Activated CD8-positive, alpha-beta memory T cell treated with anti-CD3 and anti-CD28 coated beads for 24 hours (primary cell): Measurements from ENCODE around the gene GDPD4.

Experiments used
- DNase-seq: peaks from one replicate; pipeline ENCODE4 v3.0.0-alpha.2; 2020

GDPD4 gene

GRCh38 chr11:77236901-77237300 is 64.6 kb downstream of the GDPD4 start:
- no peak for DNase-seq

DNA sequence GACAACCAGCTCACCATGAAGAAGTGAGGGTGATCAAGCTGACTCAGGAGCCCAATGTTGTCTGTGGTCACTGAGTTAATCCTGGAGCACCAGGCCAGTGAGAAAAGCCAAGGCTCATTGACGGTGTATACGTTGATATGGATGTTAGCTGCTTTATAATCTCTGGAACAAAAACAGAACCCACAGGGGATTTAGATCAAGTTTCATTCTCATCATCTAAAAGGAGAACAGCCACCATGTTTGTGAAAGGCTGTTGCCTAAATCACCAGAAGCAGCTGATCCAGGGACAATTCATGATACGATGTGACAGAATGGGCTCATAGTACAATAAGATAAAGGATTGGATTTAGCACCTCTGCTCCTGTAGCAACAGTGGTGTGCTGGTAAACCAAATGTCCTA is 68.5 kb downstream of the GDPD4 start:
- DNase-seq = no peak

DNA sequence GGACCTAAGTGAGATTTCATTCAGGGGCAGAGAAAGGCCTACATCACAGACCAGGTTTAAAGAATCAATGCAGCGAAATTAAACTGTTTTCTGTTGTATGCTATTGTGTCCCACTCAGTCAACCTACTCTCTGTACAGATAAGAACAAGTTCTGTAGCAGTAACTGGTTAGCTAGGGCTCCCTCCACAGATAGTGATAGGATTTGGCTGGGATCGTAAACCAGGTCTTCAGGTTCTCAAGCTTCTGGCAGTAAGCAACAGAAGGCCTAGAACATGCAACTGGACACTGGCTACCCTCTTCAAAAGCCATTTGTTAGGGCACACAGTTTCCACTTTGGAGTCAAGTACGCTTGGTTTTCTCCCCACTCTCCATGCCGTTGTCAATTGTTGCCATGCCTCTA is 69.2 kb downstream of the GDPD4 start:
- no peak for DNase-seq

GRCh38 chr11:77231800-77232199 is 69.7 kb downstream of the GDPD4 start:
- DNase-seq = no peak

GRCh38 chr11:77230878-77231605 is 70.4 kb downstream of the GDPD4 start:
- DNase-seq = no peak

DNA sequence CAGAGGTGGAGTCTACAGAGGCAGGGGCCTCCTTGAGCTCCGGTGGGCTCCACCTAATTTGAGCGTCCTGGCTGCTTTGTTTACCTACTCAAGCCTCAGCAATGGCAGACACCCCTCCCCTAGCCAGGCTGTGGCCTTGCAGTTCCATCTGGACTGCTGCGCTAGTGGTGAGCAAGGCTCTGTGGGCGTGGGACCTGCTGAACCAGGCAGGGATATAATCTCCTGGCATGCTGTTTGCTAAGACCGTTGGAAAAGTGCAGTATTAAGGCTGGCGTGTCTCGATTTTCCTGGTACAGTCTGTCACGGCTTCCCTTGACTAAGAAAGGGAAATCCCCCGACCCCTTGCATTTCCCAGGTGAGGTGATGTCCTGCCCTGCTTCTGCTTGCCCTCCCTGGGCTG is 77.7 kb downstream of the GDPD4 start:
- no peak for DNase-seq

- no peak for DNase-seq
Measured at GRCh38 chr11:77217156-77217555, 84.3 kb downstream of the GDPD4 start.

DNA sequence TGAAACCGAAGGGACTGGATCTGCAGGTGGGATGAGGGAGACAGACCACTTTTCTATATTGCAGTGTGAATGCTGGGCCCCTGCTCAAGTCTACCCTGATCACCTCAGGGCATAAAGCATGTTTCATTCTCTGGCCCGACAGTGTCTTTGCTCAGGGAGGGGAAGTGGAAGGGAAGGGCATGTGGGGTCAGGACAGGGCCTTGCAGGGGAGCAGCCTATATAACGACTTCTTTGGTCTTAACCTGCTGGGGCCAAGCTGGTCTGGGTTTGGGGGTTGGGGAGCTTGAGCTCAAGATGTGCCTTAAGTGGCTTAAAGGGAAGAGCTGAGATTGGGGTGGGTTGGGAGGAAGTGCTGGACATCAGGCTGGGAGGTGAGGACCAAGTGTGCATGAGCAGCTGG is 86.4 kb downstream of the GDPD4 start:
- no peak for DNase-seq

DNA sequence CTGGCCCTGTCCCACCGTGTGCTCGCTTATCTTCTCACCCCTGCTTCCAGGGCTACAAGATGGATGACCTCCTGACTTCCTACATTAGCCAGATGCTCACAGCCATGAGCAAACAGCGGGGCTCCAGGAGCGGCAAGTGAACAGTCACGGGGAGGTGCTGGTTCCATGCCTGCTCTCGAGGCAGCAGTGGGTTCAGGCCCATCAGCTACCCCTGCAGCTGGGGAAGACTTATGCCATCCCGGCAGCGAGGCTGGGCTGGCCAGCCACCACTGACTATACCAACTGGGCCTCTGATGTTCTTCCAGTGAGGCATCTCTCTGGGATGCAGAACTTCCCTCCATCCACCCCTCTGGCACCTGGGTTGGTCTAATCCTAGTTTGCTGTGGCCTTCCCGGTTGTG is 86.9 kb downstream of the GDPD4 start:
- no peak for DNase-seq

GRCh38 chr11:77213589-77214428 is 87.7 kb downstream of the GDPD4 start:
- no peak for DNase-seq

GRCh38 chr11:77213029-77213579 is 88.4 kb downstream of the GDPD4 start:
- no peak for DNase-seq

- no peak for DNase-seq
Measured at GRCh38 chr11:77212314-77213007, 89.0 kb downstream of the GDPD4 start.

DNA sequence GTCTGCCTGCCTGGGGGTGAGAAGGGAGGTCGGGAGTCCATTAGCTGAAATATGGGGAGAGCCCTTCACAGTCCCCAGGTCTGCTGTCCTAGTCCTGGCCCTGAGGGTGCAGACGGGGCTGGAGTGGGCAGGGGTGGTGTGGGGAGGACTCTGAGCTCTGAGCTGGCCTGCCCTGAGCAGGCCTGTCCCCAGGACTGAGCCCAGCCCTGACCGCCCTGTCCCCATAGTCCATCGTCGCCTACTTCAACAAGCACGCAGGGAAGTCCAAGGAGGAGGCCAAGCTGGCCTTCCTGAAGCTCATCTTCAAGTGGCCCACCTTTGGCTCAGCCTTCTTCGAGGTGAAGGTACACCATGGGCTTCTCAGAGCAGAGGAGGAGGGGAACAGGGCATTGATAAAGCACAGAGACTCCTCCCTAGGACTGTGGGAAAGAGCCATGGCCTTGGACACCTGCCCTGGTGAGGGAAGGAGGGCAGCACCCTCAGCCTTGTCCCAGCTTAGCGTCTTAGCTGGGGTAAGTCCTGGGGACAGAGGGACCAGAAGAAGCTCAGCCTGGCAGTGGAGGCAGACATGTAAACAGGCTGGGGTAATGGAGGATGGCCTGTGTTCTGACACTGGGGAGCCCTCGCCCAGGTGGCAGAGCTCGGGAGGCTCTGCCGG is 89.8 kb downstream of the GDPD4 start:
- no peak for DNase-seq

- no peak for DNase-seq
Measured at GRCh38 chr11:77211040-77211451, 90.4 kb downstream of the GDPD4 start.

DNA sequence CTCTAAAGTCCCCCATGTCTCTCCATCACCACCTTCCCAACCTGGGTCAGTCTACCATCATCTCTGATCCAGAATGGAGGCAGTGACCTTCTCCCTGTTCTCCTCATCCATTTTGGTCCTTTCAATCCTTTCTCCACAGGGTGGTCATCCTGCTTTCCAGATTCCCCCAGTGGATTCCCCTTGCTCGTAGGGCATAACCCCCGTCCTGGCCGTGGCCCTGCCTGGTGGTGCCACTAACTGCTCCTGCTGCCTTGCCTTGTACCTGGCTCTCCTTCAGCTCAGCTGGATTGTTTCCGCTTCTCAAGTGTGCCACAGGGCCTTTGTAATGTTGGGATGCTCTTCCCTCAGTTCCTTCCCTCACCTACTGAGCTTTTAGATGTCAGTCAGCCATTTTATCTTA is 91.8 kb downstream of the GDPD4 start:
- DNase-seq = no peak

DNA sequence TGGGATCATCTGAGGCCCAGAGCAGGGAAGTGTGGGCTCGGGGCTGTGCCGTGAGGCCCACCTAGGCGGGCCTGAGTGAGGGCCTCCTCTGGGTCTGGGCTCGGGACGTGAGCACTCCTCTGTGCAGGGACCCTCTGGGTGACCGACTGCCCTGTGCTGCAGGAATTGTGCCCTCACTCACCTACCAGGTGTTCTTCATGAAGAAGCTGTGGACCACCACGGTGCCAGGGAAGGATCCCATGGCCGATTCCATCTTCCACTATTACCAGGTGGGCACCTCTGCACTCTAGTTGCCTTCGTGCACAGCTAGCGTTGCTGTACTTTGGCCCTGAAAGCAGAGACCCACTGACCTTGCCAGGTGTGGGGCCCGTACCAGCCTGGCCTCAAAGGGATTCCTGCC is 93.0 kb downstream of the GDPD4 start:
- DNase-seq = no peak

DNA sequence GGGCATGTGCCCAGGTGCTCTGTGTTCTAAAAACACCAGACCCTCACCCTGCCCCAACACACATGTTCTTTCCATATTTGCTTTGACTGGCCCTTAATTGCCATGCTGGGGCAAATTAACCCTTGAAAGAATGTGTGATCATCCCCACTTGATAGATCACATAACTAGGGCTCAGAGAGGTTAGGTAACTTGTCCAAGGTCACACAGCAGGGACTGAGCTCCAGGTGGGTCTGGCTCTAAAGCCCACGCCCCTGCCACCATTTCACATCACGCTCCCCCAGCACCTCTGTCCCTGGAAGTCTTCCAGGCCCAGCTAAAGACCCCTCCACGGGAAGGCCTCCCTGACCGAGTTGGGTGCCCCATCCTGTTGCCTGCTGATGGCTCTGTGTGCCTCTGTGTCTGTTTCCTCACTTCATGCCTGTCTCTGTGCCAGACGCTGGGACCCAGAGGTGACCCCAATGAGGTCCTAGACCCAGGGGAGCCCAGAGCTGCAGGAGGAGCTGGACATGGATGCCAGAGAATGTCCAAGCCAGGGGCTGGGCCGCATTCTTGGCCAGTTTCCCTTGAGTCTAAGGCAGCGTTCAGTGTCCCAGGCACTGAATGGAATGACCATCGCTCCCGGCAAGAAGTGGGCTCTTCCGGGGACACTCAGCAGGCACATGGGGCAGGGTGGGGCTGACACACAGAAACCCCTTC is 93.7 kb downstream of the GDPD4 start:
- no peak for DNase-seq

DNA sequence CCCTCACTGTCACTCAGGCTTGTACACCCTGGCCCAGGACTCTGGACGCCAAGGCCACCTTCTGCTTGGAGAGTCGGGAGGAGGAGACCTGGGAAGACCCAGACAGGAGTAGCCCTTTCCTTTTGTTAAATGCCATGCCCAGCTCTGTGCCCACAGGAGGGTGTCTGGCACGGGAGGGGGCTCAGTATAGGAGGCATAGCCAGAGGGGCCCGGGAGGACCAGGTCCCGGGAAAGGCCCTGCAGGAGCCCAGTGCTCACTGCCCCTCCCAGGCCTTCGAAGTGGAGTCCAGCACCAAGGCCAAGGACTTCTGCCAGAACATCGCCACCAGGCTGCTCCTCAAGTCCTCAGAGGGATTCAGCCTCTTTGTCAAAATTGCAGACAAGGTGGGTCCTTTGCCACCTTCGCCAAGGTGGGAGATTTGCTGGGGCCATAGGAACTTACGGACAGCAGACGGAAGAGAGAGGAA is 94.4 kb downstream of the GDPD4 start:
- DNase-seq = no peak

DNA sequence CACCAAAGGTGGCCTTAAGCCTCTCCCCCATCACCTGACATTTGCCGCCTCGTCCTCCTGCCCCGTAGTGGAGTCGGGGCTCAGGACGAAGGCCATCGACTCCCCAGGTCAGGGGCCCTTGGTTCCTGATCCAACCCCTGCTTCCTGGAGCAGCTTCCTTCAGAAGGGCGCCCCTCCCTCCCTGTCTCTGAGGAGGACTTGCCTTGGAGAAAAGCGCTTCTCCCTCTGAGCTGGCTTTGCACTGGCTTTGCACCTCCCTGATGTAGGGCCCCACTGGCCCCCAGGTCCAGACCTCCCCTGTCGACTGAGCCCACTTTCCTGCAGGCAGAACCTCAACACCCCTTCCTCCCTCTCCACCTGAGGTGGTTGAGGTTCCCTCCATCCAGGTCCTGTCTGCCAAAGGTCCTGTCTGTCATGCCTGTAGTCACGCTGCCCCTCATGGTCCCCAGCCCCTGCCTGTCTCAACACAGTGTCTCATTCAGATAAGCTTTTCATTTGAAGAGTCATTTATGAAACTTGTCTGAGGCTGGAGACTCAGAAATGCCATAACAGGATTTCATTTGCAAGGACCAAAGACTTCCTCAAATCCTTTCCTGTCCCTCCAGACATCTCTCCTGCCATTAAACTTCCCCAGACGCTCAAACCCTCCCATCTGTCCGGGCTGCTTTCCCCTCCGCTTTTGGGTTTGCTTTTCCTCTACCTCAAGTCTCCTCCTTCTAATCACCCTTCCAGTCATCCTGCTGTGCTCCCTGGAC is 95.0 kb downstream of the GDPD4 start:
- DNase-seq = no peak

GRCh38 chr11:77205467-77206263 is 95.8 kb downstream of the GDPD4 start:
- no peak for DNase-seq
